Ascending aorta (tissue), 2 donors: ENCODE measurements around the gene AP3B1. TPM values are rescaled to one million over a fixed set of nuclear protein-coding genes. Genes with fewer than 3 reads are reported as not detected.

Experiments used
- DNase-seq, 2 donors: peaks; one replicate each; pipeline ENCODE4 v3.0.0-alpha.2; 2019; ENCODE audit warnings: low spot score in 2 of 2
- H3K27ac ChIP-seq, 2 donors: fragments of 200-600 bp; sonication (generic); one replicate each; pipeline ENCODE4 v1.5.1; 2016 to 2017; ENCODE audit warnings: mild to moderate bottlenecking in 1 of 2
- H3K27me3 ChIP-seq: fragments of 200-600 bp; sonication (generic); one replicate; pipeline ENCODE4 v1.5.1; 2017
- H3K36me3 ChIP-seq, 2 donors: fragments of 200-600 bp; sonication (generic); one replicate each; pipeline ENCODE4 v1.5.1; 2016
- H3K4me1 ChIP-seq, 2 donors: fragments of 200-600 bp; sonication (generic); one replicate each; pipeline ENCODE4 v1.5.1; 2016 to 2017; ENCODE audit warnings: mild to moderate bottlenecking in 1 of 2
- H3K4me3 ChIP-seq, 2 donors: fragments of 200-600 bp; sonication (generic); one replicate each; pipeline ENCODE4 v1.5.1; 2016 to 2017; ENCODE audit warnings: mild to moderate bottlenecking in 1 of 2
- H3K9me3 ChIP-seq, 2 donors: fragments of 200-600 bp; sonication (generic); one replicate each; pipeline ENCODE4 v1.5.1; 2016
- intact Hi-C: fragments of 100-400 bp; cut with DNase I; formaldehyde crosslinking; loops from one replicate; pipeline ENCODE4 v1.15.1; 2023
- total RNA-seq: library from RNA; depleted of rRNA; stranded (reverse); fragments of >200 nt; gene quantifications from one replicate; pipeline ENCODE4 v1.1.0, GENCODE V29; 2016
- TF ChIP-seq, protein P1 (sequence below), 3 experiments: fragments of 200-600 bp in 2 of 3; fragments of 450-650 bp in 1 of 3; sonication (generic) in 2 of 3; IDR thresholded peaks; one replicate each; pipeline ENCODE4 v1.5.1; 2016 to 2019; ENCODE audit warnings: antibody characterized with exemption in 3 of 3, mild to moderate bottlenecking in 1 of 3, moderate library complexity in 1 of 3

AP3B1 gene
- total RNA-seq, 1 donor from 2014 or later, result 37.3 TPM

GRCh38 chr5:78334811-78335210, 40.3 kb upstream of the AP3B1 start:
- TF ChIP-seq, protein P1, sequence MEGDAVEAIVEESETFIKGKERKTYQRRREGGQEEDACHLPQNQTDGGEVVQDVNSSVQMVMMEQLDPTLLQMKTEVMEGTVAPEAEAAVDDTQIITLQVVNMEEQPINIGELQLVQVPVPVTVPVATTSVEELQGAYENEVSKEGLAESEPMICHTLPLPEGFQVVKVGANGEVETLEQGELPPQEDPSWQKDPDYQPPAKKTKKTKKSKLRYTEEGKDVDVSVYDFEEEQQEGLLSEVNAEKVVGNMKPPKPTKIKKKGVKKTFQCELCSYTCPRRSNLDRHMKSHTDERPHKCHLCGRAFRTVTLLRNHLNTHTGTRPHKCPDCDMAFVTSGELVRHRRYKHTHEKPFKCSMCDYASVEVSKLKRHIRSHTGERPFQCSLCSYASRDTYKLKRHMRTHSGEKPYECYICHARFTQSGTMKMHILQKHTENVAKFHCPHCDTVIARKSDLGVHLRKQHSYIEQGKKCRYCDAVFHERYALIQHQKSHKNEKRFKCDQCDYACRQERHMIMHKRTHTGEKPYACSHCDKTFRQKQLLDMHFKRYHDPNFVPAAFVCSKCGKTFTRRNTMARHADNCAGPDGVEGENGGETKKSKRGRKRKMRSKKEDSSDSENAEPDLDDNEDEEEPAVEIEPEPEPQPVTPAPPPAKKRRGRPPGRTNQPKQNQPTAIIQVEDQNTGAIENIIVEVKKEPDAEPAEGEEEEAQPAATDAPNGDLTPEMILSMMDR (IDR thresholded peaks at IDR 0.05), result no peak
- DNase-seq, result no peak
- no peak overlapping the region for H3K27ac ChIP-seq

DNA sequence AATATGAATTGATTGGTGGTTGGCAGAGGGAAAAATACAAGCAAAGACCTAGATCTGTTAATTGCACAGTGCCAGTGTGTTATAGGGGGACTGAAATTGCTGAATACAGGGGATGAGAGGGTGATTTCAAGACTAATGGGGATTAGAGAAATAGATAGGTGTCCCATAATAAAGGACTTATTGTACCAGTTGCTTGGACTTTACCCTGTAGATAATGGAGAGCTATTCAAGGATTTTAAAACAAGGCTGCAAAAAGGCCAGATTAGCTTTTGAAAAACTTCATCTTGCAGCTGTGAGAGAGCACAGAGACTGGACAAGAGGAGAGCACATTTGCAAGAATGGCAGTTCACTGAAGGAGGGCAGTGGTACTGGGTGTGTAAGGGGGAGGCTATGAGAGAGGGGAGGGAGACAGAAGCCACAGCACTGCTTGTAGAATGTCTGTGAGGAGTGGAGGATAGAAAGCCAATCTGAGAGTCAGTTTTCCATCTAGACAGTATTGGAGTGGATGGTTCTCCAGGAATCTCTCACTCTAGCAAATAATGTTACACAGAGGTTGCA, 37.1 kb upstream of the AP3B1 start:
- Histone ChIP-seq H3K9me3 (no peaks in the 10 kb centered on the region), H3K36me3 (no peaks in the 10 kb centered on the region), H3K4me1 (no peaks in the 10 kb centered on the region), H3K27me3 (no peaks in the 10 kb centered on the region), H3K4me3 (no peak overlapping the region), H3K27ac (no peak overlapping the region)
- intact Hi-C loops, result no loop called here
- DNase-seq, result no peak
- TF ChIP-seq, protein P1 (IDR thresholded peaks at IDR 0.05), result no peak

More at GRCh38 chr5:78334811-78335210, 40.3 kb upstream of the AP3B1 start:
- Histone ChIP-seq H3K27me3 (no peaks in the 10 kb centered on the region), H3K4me3 (no peak overlapping the region), H3K4me1 (no peaks in the 10 kb centered on the region), H3K36me3 (no peaks in the 10 kb centered on the region), H3K9me3 (peaks cover 0 to 11% of the 10 kb centered on the region in 2 donors)
- intact Hi-C loops, result no loop called here

DNA sequence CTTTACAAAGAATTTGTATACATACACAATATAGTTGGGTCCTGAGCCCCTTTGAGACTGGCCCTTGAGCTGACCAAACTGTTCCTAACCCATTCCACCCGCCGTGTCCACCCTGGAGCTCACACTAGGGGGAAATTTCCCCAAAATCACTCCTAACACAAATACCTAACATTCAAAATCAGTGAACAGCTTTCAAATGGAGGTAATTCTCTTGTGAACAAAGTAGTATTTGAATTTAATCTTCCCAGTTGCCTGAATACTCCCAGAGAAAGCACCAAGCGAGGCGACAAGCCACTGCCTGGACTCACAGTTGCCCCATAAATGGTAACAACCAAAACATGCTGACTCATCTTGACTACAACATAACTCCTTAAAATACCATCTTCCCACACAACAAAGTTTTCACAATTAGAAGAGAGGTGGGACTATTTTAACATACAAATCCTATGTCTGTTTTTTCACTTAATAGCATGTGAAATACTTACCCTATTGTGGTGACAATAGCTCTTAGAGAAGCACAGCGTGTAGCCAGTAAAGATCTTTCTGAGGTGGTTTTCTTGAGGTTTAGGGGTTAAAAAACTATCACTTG, 34.2 kb upstream of the AP3B1 start:
- Histone ChIP-seq H3K27ac (no peak overlapping the region), H3K36me3 (no peaks in the 10 kb centered on the region), H3K9me3 (no peaks in the 10 kb centered on the region), H3K27me3 (no peaks in the 10 kb centered on the region), H3K4me3 (no peak overlapping the region), H3K4me1 (no peaks in the 10 kb centered on the region)
- DNase-seq, result no peak
- TF ChIP-seq, protein P1 (IDR thresholded peaks at IDR 0.05), result no peak
- intact Hi-C loops, result loop anchor here (10.0 kb wide), 1 partner anchor 636 kb away; no protein-coding TSS in a partner anchor

- intact Hi-C loops, result loop anchor here (10.0 kb wide), 1 partner anchor 637 kb away; no protein-coding TSS in a partner anchor
- DNase-seq, result no peak
These were observed 33.4 kb upstream of the AP3B1 start for GRCh38 chr5:78327761-78328510.

GRCh38 chr5:78326930-78327329, 32.4 kb upstream of the AP3B1 start:
- intact Hi-C loops, result loop anchor here (10.0 kb wide), 1 partner anchor 638 kb away; no protein-coding TSS in a partner anchor
- H3K27ac ChIP-seq, result no peak overlapping the region
- no peak overlapping the region for H3K4me3 ChIP-seq
- no peaks in the 10 kb centered on the region for H3K9me3 ChIP-seq
- no peaks in the 10 kb centered on the region for H3K27me3 ChIP-seq
- TF ChIP-seq, protein P1 (IDR thresholded peaks at IDR 0.05), result no peak
- no peaks in the 10 kb centered on the region for H3K4me1 ChIP-seq
- no peak for DNase-seq
- no peaks in the 10 kb centered on the region for H3K36me3 ChIP-seq

More at GRCh38 chr5:78327761-78328510, 33.4 kb upstream of the AP3B1 start:
- TF ChIP-seq, protein P1 (IDR thresholded peaks at IDR 0.05), result no peak
- H3K4me3 ChIP-seq, result no peak overlapping the region
- H3K9me3 ChIP-seq, result no peaks in the 10 kb centered on the region
- no peaks in the 10 kb centered on the region for H3K36me3 ChIP-seq
- no peaks in the 10 kb centered on the region for H3K4me1 ChIP-seq
- H3K27ac ChIP-seq, result no peak overlapping the region
- no peaks in the 10 kb centered on the region for H3K27me3 ChIP-seq
